PC-3 (cell line): ENCODE measurements around the gene LRRC7. TPM values are rescaled to one million over a fixed set of nuclear protein-coding genes. Genes with fewer than 3 reads are reported as not detected.

Experiments
- ATAC-seq: fragments of 200-7000 bp; cut with Tn5 transposase; 2 replicates; pipeline ENCODE4 v1.9.1; 2020; ENCODE audit warnings: mild to moderate bottlenecking, moderate library complexity
- BruUV-seq: library from RNA; stranded (reverse); fragments of 400-500 nt; replicated peaks from 2 replicates; lab custom pipeline; 2021; lab: Mats Ljungman, UMichigan
- CTCF ChIA-PET: fragments of 300-600 bp; sonication (Branson Sonifier 250); formaldehyde crosslinking; loops from one replicate; lab custom pipeline; 2022; ENCODE audit warnings: antibody characterized with exemption; lab: Charles Lee
- POLR2A ChIA-PET: fragments of 300-600 bp; sonication (Branson Sonifier 250); formaldehyde crosslinking; loops from one replicate; lab custom pipeline; 2022; ENCODE audit warnings: antibody characterized with exemption; ENCODE audit not compliant: unreplicated experiment; lab: Charles Lee
- DNase-seq: peaks from one replicate; pipeline ENCODE4 v3.0.0-alpha.2; 2015
- H2AFZ ChIP-seq: fragments of 300-600 bp; sonication (generic); 2 replicates; pipeline ENCODE4 v1.6.0; 2016; ENCODE audit warnings: antibody characterized with exemption, low read length
- H3F3A ChIP-seq: fragments of 300-600 bp; sonication (generic); one replicate; pipeline ENCODE4 v1.6.0; 2017; ENCODE audit warnings: antibody characterized with exemption, low read length, control low read depth, mild to moderate bottlenecking; ENCODE audit not compliant: unreplicated experiment
- H3K27ac ChIP-seq: fragments of 300-600 bp; sonication (generic); 2 replicates; pipeline ENCODE4 v1.5.1; 2016; ENCODE audit warnings: mild to moderate bottlenecking, low read length
- H3K27me3 ChIP-seq: fragments of 300-600 bp; sonication (generic); 2 replicates; pipeline ENCODE4 v1.6.1; 2016; ENCODE audit warnings: low read length, mixed read lengths
- H3K36me3 ChIP-seq: fragments of 300-600 bp; sonication (generic); 2 replicates; pipeline ENCODE4 v1.6.1; 2016; ENCODE audit warnings: low read depth, mixed run types, low read length, mixed read lengths
- H3K4me1 ChIP-seq: fragments of 300-600 bp; sonication (generic); 2 replicates; pipeline ENCODE4 v1.5.1; 2016; ENCODE audit warnings: low read length; ENCODE audit not compliant: insufficient read depth
- H3K4me2 ChIP-seq: fragments of 300-600 bp; sonication (generic); 2 replicates; pipeline ENCODE4 v1.6.0; 2016; ENCODE audit warnings: low read length
- H3K4me3 ChIP-seq: fragments of 300-600 bp; sonication (generic); 2 replicates; pipeline ENCODE4 v1.5.1; 2016; ENCODE audit warnings: mild to moderate bottlenecking, low read length, mixed read lengths
- H3K79me2 ChIP-seq: fragments of 300-600 bp; sonication (generic); 2 replicates; pipeline ENCODE4 v1.6.1; 2017; ENCODE audit warnings: low read length, mixed read lengths
- H3K9ac ChIP-seq: fragments of 300-600 bp; sonication (generic); 2 replicates; pipeline ENCODE4 v1.6.0; 2016; ENCODE audit warnings: mild to moderate bottlenecking, low read length
- H3K9me2 ChIP-seq: fragments of 300-600 bp; sonication (generic); replicated peaks from 2 replicates; pipeline ENCODE4 v1.6.1; 2016; ENCODE audit warnings: mixed run types, low read length, mixed read lengths
- H3K9me3 ChIP-seq: fragments of 300-600 bp; sonication (generic); 2 replicates; pipeline ENCODE4 v1.6.1; 2016; ENCODE audit warnings: low read length, mixed read lengths
- H4K20me1 ChIP-seq: fragments of 300-600 bp; sonication (generic); 2 replicates; pipeline ENCODE4 v1.6.1; 2016; ENCODE audit warnings: low read length, mixed read lengths
- EZH2 ChIP-seq: fragments of 300-600 bp; sonication (generic); IDR thresholded peaks from one replicate; pipeline ENCODE4 v1.6.1; 2017; ENCODE audit warnings: antibody characterized with exemption, mild to moderate bottlenecking, low read length; ENCODE audit not compliant: unreplicated experiment
- EZH2phosphoT487 ChIP-seq: fragments of 300-600 bp; sonication (generic); IDR thresholded peaks from 2 replicates; pipeline ENCODE4 v1.6.1; 2018; ENCODE audit warnings: mild to moderate bottlenecking, antibody characterized with exemption, low read length, borderline replicate concordance
- intact Hi-C: fragments of 100-400 bp; cut with micrococcal nuclease; formaldehyde crosslinking; loops from 2 replicates; pipeline ENCODE4 v1.9.0; 2023
- total RNA-seq: library from RNA; depleted of rRNA; stranded (reverse); fragments of >200 nt; gene quantifications from 2 replicates; pipeline ENCODE4 v1.2.3, GENCODE V29; 2014
- TF ChIP-seq, protein P1 (sequence below): fragments of 300-600 bp; sonication (generic); conservative IDR thresholded peaks from 2 replicates; pipeline ENCODE4 v1.5.1; 2017; ENCODE audit warnings: antibody characterized with exemption, low read depth, mild to moderate bottlenecking, low read length

The LRRC7 gene
- total RNA-seq, 1 experiment from 2014 or later, result 0.04 TPM

DNA sequence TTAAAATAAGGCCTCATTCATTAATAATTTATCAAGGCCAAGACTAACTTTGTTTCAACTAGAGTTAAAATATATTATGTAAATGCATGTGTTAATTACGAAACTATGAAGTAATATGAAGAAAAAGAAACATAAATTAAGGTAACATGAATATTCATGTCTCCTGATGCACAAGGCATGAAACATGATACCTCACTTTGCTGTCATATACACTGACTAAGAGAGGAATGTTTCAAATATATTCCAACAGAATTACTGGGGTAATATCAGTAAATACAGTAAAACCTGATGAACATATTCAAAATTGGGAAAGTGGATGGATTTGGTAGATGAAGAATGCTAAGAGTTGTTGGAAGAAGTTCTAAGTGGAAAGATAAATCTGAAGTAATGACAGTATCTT is 274.6 kb downstream of the LRRC7 start:
- no peak overlapping the region for H3K9ac ChIP-seq
- H3K4me3 ChIP-seq, result no peak overlapping the region
- H4K20me1 ChIP-seq, result no peaks in the 10 kb centered on the region
- no peak overlapping the region for H3K27ac ChIP-seq
- H3K9me2 ChIP-seq, result no peaks in the 10 kb centered on the region
- H3K27me3 ChIP-seq, result peaks cover 21% of the 10 kb centered on the region
- no peaks in the 10 kb centered on the region for H3K4me1 ChIP-seq
- intact Hi-C loops, result no loop called here
- BruUV-seq, result no TSS peak
- ATAC-seq, result no peak
- TF ChIP-seq, protein P1, sequence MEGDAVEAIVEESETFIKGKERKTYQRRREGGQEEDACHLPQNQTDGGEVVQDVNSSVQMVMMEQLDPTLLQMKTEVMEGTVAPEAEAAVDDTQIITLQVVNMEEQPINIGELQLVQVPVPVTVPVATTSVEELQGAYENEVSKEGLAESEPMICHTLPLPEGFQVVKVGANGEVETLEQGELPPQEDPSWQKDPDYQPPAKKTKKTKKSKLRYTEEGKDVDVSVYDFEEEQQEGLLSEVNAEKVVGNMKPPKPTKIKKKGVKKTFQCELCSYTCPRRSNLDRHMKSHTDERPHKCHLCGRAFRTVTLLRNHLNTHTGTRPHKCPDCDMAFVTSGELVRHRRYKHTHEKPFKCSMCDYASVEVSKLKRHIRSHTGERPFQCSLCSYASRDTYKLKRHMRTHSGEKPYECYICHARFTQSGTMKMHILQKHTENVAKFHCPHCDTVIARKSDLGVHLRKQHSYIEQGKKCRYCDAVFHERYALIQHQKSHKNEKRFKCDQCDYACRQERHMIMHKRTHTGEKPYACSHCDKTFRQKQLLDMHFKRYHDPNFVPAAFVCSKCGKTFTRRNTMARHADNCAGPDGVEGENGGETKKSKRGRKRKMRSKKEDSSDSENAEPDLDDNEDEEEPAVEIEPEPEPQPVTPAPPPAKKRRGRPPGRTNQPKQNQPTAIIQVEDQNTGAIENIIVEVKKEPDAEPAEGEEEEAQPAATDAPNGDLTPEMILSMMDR, result no peak
- TF ChIP-seq EZH2phosphoT487, result no peak
- no peak for TF ChIP-seq EZH2
- H3K4me2 ChIP-seq, result no peak overlapping the region
- no peaks in the 10 kb centered on the region for H3K79me2 ChIP-seq
- ChIA-PET POLR2A (no interaction called here), CTCF (no interaction called here)
- H2AFZ ChIP-seq, result no peak overlapping the region
- H3K36me3 ChIP-seq, result no peaks in the 10 kb centered on the region
- H3F3A ChIP-seq, result no peaks in the 10 kb centered on the region
- DNase-seq, result no peak
- no peaks in the 10 kb centered on the region for H3K9me3 ChIP-seq

DNA sequence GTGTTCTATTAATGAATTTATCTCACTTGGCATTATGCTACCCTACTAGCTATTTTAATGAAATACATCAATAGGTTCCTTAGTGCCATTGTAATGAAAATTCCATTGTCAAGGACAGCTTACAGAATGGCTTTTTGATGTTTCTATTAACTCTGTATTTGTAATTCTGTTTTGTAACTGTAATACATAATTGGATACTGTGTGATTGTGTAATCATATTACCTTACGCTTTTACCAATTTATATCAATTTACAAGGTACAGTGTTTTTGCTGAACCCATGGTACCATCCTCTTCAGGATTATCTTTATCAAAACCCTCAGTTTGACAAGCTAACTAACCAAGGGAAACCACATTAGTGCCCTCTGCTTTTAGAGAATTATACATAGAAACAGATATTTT is 277.9 kb downstream of the LRRC7 start:
- Histone ChIP-seq H3K9ac (no peak overlapping the region), H3K79me2 (no peaks in the 10 kb centered on the region), H3K9me3 (no peaks in the 10 kb centered on the region), H3F3A (no peaks in the 10 kb centered on the region), H3K4me3 (no peak overlapping the region), H3K4me2 (no peak overlapping the region), H2AFZ (no peak overlapping the region), H3K27ac (no peak overlapping the region), H3K9me2 (no peaks in the 10 kb centered on the region), H4K20me1 (no peaks in the 10 kb centered on the region), H3K36me3 (no peaks in the 10 kb centered on the region), H3K27me3 (peaks cover 27% of the 10 kb centered on the region), H3K4me1 (no peaks in the 10 kb centered on the region)
- ChIA-PET POLR2A (no interaction called here), CTCF (no interaction called here)
- no peak for ATAC-seq
- intact Hi-C loops, result no loop called here
- no peak for TF ChIP-seq EZH2
- TF ChIP-seq EZH2phosphoT487, result no peak
- TF ChIP-seq, protein P1, result no peak
- BruUV-seq, result no TSS peak
- no peak for DNase-seq

DNA sequence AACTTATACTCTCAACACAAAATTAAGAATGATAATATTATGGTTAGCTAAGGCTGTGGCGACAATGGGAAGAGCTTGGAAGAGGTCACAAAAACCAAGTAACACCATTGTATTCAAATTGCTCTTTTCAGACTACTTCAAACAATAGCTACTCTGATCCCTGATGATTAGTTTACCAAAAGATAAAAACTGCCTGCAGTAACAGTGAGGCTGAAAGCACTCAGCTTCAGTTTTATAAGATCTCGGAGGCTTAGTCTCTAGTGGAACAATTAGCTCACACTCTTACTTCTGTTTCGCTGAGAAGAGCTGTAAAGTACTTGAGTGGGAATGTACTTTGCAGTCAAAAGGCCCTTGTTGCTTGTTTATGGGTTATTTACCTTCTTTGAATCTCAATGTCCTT is 278.5 kb downstream of the LRRC7 start:
- Histone ChIP-seq H3K27me3 (peaks cover 32% of the 10 kb centered on the region), H3K9me2 (no peaks in the 10 kb centered on the region), H3K4me1 (no peaks in the 10 kb centered on the region), H4K20me1 (no peaks in the 10 kb centered on the region), H3K79me2 (no peaks in the 10 kb centered on the region), H2AFZ (no peak overlapping the region), H3K4me2 (no peak overlapping the region), H3K9me3 (no peaks in the 10 kb centered on the region), H3F3A (no peaks in the 10 kb centered on the region), H3K36me3 (no peaks in the 10 kb centered on the region), H3K4me3 (no peak overlapping the region), H3K27ac (no peak overlapping the region), H3K9ac (no peak overlapping the region)
- ATAC-seq (no peak), DNase-seq (no peak)
- ChIA-PET POLR2A (no interaction called here), CTCF (no interaction called here)
- intact Hi-C loops, result no loop called here
- no TSS peak for BruUV-seq
- TF ChIP-seq EZH2phosphoT487, result no peak
- TF ChIP-seq, protein P1, result no peak
- TF ChIP-seq EZH2, result no peak
